ENCODE results near the gene LRCH1. TPM values are rescaled to one million over a fixed set of nuclear protein-coding genes. Genes with fewer than 3 reads are reported as not detected.

LRCH1 gene
- total RNA-seq, 1 experiment from 2014 or later, result 3.2 TPM

DNA sequence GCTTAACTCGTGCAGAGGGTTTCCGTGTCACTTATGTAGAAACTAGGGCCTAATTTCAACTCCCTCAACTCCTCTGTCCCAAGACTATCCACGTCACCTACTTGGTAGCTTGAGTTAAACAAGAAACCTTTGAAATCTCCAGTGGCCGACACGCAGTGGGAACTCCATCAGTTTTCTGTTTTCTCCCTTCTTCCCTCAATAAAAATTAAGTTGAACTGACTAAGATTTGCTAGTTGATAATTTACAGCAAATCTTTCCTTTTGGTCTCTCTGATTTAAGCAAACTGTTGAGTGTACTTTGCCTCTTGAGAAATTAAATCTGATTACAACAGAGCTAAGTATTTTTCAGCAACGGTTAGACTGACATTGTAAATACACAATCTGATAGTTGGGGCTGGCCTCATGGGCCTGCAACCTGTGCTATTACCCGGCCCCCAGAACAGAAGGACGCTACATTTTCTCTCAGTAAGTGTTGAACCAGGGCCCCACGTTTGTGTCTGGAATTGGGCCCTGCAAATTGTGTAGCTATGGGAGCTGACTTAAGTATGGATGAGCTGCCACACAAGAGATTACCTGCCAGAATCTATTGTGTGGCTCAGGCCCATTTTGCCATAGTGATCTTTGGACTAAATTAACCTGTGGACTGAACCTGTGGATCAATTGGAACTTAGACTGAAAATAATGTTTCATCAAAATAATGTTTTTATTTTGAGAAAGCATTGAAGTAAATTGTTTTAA, 244.7 kb downstream of the LRCH1 start:
- Histone ChIP-seq H3K36me3 (replicated peaks; ENCODE audit: control insufficient read depth, insufficient read depth, low read length) (no peaks in the 10 kb centered on the region), H3K4me3 (ENCODE audit: insufficient read depth, low read depth, low read length) (peak overlapping the region; percentile 86), H3K27me3 (ENCODE audit: control insufficient read depth, insufficient read depth, low read length) (no peaks in the 10 kb centered on the region)
- DNase-seq, result no peak

DNA sequence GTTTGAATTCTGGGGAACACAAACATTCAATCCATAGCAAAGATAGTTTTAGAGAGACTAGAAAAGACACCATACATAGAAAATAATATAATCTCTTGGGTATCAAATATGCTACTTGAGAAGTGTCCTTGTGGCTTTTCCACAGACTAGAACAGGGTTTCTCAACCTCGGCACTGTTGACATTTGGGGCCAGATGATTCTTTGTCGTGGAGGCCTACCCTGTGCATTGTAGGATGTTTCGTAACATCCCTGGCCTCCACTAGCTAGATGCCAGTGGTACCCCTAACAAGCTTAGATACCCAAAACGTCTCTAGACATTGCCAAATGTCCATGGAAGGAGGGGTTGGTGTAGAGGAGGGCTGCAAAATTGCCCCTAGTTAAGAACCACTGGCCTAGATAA, 246.2 kb downstream of the LRCH1 start:
- H3K36me3 ChIP-seq (replicated peaks; ENCODE audit: control insufficient read depth, insufficient read depth, low read length), result no peaks in the 10 kb centered on the region
- DNase-seq, result no peak
- H3K27me3 ChIP-seq (ENCODE audit: control insufficient read depth, insufficient read depth, low read length), result no peaks in the 10 kb centered on the region
- no peak overlapping the region for H3K4me3 ChIP-seq (ENCODE audit: insufficient read depth, low read depth, low read length)

DNA sequence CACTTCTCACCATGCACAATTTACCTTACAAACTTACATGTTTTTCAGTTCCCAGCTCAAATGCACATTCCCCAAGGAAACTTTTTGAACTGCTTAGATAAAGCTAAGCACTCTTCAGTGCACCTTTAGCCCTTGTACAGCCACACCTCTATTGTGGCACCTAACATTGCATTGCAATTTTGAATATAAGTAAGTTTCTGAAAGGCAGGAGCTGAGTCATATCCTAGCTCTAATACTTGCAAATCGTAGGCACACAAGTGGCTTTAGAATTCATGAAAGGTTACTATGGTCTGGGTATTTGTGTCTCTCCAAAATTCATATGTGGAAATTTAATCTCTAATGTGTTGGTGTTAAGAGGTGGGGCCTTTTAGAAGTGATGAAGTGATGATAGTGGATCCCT, 248.9 kb downstream of the LRCH1 start:
- H3K36me3 ChIP-seq (replicated peaks; ENCODE audit: control insufficient read depth, insufficient read depth, low read length), result no peaks in the 10 kb centered on the region
- no peak for DNase-seq
- H3K27me3 ChIP-seq (ENCODE audit: control insufficient read depth, insufficient read depth, low read length), result no peaks in the 10 kb centered on the region
- no peak overlapping the region for H3K4me3 ChIP-seq (ENCODE audit: insufficient read depth, low read depth, low read length)

Other genes with a start within 250 kb of the LRCH1 start
- gene RUBCNL, start 165.9 kb upstream of the LRCH1 start, total RNA-seq (2014; rRNA removed; shearing (Covaris generic)), result 3.2 and 5.6 TPM in 2 replicates
- 119 TPM in 2 replicates for gene ESD, start 244.0 kb downstream of the LRCH1 start, total RNA-seq (2014; rRNA removed; shearing (Covaris generic))

Data from H7 (cell line).